ENCODE measurements around the gene FLNB. TPM values are rescaled to one million over a fixed set of nuclear protein-coding genes. Genes with fewer than 3 reads are reported as not detected.

Gene FLNB
- total and polyA plus RNA-seq, 2 of the 13 experiments (the other 11 are each of a cell fraction or from before 2014, with no cell fraction given): 106 to 130 TPM

DNA sequence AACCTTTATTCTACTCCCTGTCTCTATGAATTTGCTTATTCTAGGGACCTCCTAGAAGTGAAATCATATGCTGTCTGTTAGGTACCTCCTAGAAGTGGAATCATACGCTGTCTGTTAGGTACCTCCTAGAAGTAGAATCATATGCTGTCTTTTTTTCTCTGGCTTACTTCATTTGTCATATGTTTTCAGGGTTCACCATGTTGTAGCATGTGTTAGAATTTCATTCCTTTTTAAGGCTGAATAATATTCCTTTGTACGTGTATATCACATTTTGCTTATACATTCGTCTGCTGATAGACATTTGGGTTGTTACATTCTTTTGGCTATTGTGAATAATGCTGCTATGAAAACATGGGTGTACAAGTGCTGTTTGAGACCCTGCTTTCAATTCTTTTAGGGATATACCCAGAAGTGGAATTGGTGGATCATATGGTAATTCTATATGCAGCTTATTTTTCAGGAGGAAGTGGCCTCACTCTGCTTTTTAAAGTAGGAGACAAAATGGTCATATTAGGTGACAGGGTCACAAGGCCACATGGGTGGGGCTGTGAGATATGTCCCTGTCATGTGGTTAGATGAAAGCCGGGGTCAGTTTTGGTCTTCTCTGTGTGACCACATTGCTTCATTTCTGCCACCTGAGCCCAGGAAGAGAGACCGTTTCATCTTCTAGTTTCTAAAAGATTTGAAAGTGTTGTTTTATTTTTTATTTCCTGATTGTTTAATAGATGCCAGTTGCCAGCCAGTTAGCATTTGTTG lies 76.7 kb downstream of the FLNB start (continued):
- TF ChIP-seq ZNF282 (IDR thresholded peaks at IDR 0.05; ENCODE audit: partially characterized antibody) (no peak), HIVEP1 (CRISPR knock-in tag; IDR thresholded peaks at IDR 0.05) (no peak), ZNF713 (CRISPR knock-in tag; IDR thresholded peaks at IDR 0.05) (no peak), SMARCE1 (IDR thresholded peaks at IDR 0.05; ENCODE audit: borderline replicate concordance) (no peak), SAP130 (CRISPR knock-in tag; IDR thresholded peaks at IDR 0.05; ENCODE audit: low read depth) (peak; percentile 62), SP4 (CRISPR knock-in tag; IDR thresholded peaks at IDR 0.05) (no peak)
- TF ChIP-seq, protein P1, sequence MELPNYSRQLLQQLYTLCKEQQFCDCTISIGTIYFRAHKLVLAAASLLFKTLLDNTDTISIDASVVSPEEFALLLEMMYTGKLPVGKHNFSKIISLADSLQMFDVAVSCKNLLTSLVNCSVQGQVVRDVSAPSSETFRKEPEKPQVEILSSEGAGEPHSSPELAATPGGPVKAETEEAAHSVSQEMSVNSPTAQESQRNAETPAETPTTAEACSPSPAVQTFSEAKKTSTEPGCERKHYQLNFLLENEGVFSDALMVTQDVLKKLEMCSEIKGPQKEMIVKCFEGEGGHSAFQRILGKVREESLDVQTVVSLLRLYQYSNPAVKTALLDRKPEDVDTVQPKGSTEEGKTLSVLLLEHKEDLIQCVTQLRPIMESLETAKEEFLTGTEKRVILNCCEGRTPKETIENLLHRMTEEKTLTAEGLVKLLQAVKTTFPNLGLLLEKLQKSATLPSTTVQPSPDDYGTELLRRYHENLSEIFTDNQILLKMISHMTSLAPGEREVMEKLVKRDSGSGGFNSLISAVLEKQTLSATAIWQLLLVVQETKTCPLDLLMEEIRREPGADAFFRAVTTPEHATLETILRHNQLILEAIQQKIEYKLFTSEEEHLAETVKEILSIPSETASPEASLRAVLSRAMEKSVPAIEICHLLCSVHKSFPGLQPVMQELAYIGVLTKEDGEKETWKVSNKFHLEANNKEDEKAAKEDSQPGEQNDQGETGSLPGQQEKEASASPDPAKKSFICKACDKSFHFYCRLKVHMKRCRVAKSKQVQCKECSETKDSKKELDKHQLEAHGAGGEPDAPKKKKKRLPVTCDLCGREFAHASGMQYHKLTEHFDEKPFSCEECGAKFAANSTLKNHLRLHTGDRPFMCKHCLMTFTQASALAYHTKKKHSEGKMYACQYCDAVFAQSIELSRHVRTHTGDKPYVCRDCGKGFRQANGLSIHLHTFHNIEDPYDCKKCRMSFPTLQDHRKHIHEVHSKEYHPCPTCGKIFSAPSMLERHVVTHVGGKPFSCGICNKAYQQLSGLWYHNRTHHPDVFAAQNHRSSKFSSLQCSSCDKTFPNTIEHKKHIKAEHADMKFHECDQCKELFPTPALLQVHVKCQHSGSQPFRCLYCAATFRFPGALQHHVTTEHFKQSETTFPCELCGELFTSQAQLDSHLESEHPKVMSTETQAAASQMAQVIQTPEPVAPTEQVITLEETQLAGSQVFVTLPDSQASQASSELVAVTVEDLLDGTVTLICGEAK (IDR thresholded peaks at IDR 0.05): no peak
- TF ChIP-seq, protein P1 (CRISPR knock-in tag; IDR thresholded peaks at IDR 0.05): no peak
- TF ChIP-seq, protein P2, sequence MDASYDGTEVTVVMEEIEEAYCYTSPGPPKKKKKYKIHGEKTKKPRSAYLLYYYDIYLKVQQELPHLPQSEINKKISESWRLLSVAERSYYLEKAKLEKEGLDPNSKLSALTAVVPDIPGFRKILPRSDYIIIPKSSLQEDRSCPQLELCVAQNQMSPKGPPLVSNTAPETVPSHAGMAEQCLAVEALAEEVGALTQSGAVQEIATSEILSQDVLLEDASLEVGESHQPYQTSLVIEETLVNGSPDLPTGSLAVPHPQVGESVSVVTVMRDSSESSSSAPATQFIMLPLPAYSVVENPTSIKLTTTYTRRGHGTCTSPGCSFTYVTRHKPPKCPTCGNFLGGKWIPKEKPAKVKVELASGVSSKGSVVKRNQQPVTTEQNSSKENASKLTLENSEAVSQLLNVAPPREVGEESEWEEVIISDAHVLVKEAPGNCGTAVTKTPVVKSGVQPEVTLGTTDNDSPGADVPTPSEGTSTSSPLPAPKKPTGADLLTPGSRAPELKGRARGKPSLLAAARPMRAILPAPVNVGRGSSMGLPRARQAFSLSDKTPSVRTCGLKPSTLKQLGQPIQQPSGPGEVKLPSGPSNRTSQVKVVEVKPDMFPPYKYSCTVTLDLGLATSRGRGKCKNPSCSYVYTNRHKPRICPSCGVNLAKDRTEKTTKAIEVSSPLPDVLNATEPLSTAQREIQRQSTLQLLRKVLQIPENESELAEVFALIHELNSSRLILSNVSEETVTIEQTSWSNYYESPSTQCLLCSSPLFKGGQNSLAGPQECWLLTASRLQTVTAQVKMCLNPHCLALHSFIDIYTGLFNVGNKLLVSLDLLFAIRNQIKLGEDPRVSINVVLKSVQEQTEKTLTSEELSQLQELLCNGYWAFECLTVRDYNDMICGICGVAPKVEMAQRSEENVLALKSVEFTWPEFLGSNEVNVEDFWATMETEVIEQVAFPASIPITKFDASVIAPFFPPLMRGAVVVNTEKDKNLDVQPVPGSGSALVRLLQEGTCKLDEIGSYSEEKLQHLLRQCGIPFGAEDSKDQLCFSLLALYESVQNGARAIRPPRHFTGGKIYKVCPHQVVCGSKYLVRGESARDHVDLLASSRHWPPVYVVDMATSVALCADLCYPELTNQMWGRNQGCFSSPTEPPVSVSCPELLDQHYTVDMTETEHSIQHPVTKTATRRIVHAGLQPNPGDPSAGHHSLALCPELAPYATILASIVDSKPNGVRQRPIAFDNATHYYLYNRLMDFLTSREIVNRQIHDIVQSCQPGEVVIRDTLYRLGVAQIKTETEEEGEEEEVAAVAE (CRISPR knock-in tag; IDR thresholded peaks at IDR 0.05; ENCODE audit: borderline replicate concordance): no peak
- TF ChIP-seq, protein P3, sequence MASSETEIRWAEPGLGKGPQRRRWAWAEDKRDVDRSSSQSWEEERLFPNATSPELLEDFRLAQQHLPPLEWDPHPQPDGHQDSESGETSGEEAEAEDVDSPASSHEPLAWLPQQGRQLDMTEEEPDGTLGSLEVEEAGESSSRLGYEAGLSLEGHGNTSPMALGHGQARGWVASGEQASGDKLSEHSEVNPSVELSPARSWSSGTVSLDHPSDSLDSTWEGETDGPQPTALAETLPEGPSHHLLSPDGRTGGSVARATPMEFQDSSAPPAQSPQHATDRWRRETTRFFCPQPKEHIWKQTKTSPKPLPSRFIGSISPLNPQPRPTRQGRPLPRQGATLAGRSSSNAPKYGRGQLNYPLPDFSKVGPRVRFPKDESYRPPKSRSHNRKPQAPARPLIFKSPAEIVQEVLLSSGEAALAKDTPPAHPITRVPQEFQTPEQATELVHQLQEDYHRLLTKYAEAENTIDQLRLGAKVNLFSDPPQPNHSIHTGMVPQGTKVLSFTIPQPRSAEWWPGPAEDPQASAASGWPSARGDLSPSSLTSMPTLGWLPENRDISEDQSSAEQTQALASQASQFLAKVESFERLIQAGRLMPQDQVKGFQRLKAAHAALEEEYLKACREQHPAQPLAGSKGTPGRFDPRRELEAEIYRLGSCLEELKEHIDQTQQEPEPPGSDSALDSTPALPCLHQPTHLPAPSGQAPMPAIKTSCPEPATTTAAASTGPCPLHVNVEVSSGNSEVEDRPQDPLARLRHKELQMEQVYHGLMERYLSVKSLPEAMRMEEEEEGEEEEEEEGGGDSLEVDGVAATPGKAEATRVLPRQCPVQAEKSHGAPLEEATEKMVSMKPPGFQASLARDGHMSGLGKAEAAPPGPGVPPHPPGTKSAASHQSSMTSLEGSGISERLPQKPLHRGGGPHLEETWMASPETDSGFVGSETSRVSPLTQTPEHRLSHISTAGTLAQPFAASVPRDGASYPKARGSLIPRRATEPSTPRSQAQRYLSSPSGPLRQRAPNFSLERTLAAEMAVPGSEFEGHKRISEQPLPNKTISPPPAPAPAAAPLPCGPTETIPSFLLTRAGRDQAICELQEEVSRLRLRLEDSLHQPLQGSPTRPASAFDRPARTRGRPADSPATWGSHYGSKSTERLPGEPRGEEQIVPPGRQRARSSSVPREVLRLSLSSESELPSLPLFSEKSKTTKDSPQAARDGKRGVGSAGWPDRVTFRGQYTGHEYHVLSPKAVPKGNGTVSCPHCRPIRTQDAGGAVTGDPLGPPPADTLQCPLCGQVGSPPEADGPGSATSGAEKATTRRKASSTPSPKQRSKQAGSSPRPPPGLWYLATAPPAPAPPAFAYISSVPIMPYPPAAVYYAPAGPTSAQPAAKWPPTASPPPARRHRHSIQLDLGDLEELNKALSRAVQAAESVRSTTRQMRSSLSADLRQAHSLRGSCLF (CRISPR knock-in tag; IDR thresholded peaks at IDR 0.05; ENCODE audit: borderline replicate concordance): no peak
